HFF-Myc (cell line): ENCODE results near the gene PTPN1.

ENCODE experiments used
- DNase-seq: peaks from one replicate; pipeline ENCODE4 v3.0.0-alpha.2; 2011; ENCODE audit warnings: low read depth; ENCODE audit errors: extremely low read depth
- H3K4me3 ChIP-seq: replicated peaks from 2 replicates; pipeline ENCODE4 v1.5.1; 2011; ENCODE audit warnings: low read depth, mild to moderate bottlenecking, control low read depth, low read length
- CTCF ChIP-seq: IDR thresholded peaks from 2 replicates; pipeline ENCODE4 v1.5.1; 2012; ENCODE audit warnings: mild to moderate bottlenecking, low read depth, low read length, control low read depth; ENCODE audit errors: missing control alignments

The PTPN1 gene

GRCh38 chr20:50577175-50578018 is 67.2 kb downstream of the PTPN1 start:
- no peak for TF ChIP-seq CTCF
- H3K4me3 ChIP-seq, result no peak overlapping the region
- no peak for DNase-seq

- no peak overlapping the region for H3K4me3 ChIP-seq
- no peak for DNase-seq
- TF ChIP-seq CTCF, result no peak
Measured at GRCh38 chr20:50578061-50578777, 68.0 kb downstream of the PTPN1 start.

DNA sequence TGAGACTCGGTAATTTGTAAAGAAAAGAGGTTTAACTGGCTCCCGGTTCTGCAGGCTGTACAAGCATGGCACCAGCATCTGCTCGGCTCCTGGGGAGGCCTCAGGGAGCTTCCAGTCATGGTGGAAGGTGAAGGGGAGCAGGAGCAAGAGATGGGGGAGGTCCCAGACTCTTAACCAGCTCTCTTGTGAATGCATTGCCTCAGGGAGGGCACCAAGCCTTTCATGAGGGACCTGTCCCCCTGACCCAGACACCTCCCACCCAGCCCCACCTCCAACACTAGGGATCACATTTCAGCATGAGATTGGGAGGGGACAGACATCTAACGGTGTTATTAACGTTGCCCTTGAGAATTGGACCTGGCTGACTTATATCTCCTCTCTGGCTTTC is 68.6 kb downstream of the PTPN1 start:
- no peak for DNase-seq
- TF ChIP-seq CTCF, result no peak
- H3K4me3 ChIP-seq, result no peak overlapping the region

- TF ChIP-seq CTCF, result no peak
- DNase-seq, result no peak
- no peak overlapping the region for H3K4me3 ChIP-seq
Measured at GRCh38 chr20:50579511-50579910, 69.3 kb downstream of the PTPN1 start.

GRCh38 chr20:50580016-50580747 is 70.0 kb downstream of the PTPN1 start:
- peak; percentile 74 for TF ChIP-seq CTCF
- no peak for DNase-seq
- H3K4me3 ChIP-seq, result no peak overlapping the region

DNA sequence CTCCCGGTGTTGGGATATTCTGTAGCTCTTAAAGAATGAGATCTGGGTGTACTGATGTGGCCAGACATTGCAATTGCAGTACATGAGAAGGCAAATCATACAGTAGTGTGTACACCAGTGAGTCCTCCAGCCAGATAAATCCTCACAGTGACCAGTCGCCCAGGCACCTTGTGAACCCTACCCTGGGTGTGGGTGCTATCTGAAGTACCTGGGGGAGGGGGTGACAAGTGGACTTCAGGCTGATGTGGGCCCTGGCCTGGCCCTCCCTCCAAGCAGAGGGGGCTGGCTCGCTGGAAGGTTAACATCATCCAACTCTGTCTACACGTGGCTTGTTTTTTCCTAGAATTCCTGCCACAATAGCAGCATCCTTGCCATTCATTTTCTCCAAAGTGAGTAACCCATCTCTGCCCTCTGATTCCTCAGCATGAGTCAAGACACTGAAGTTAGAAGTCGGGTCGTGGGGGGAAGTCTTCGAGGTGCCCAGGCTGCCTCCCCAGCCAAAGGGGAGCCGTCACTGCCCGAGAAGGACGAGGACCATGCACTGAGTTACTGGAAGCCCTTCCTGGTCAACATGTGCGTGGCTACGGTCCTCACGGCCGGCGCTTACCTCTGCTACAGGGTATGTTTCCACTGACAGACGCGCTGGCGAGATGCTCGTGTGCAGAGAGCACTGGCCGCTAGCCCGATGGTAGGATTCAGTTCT is 70.8 kb downstream of the PTPN1 start:
- no peak for TF ChIP-seq CTCF
- no peak for DNase-seq
- no peak overlapping the region for H3K4me3 ChIP-seq
